Panc1 (cell line): ENCODE results near the gene S1PR3. TPM values are rescaled to one million over a fixed set of nuclear protein-coding genes. Genes with fewer than 3 reads are reported as not detected.

Source experiments
- ATAC-seq: fragments of 200-7000 bp; cut with Tn5 transposase; 2 replicates; pipeline ENCODE4 v1.9.1; 2020; ENCODE audit warnings: mild to moderate bottlenecking, moderate library complexity
- BruUV-seq: library from RNA; stranded (reverse); fragments of 400-500 nt; replicated peaks from 2 replicates; lab custom pipeline; 2021; lab: Mats Ljungman, UMichigan
- CTCF ChIA-PET: fragments of 300-600 bp; sonication (Branson Sonifier 250); formaldehyde crosslinking; loops from one replicate; lab custom pipeline; 2022; ENCODE audit warnings: antibody characterized with exemption; lab: Charles Lee
- POLR2A ChIA-PET: fragments of 300-600 bp; sonication (Branson Sonifier 250); formaldehyde crosslinking; loops from one replicate; lab custom pipeline; 2022; ENCODE audit warnings: antibody characterized with exemption; lab: Charles Lee
- DNase-seq: peaks from one replicate; pipeline ENCODE4 v3.0.0-alpha.2; 2010; ENCODE audit warnings: low read depth, low spot score
- H3K27ac ChIP-seq: 2 replicates; pipeline ENCODE4 v1.5.1; 2011; ENCODE audit warnings: mild to moderate bottlenecking, low read length, inconsistent platforms
- H3K27me3 ChIP-seq: fragments of 200-500 bp; sonication (Bioruptor generic); 2 replicates; pipeline ENCODE4 v1.6.0; 2014; ENCODE audit warnings: low read length, inconsistent platforms; ENCODE audit not compliant: control insufficient read depth, insufficient read depth
- H3K36me3 ChIP-seq: fragments of 200-500 bp; sonication (Bioruptor generic); 2 replicates; pipeline ENCODE4 v1.5.1; 2014; ENCODE audit warnings: inconsistent platforms, mild to moderate bottlenecking, low read length, moderate library complexity; ENCODE audit not compliant: control insufficient read depth, insufficient read depth
- H3K4me1 ChIP-seq: 2 replicates; pipeline ENCODE4 v1.5.1; 2011; ENCODE audit warnings: inconsistent platforms, mild to moderate bottlenecking, low read length, moderate library complexity; ENCODE audit not compliant: control insufficient read depth, insufficient read depth
- H3K4me3 ChIP-seq, 2 experiments: 2 replicates each; pipeline ENCODE4 v1.5.1; 2011 to 2012; ENCODE audit warnings: low read depth in 2 of 2, low read length in 2 of 2, mild to moderate bottlenecking in 2 of 2, inconsistent platforms in 1 of 2, moderate library complexity in 1 of 2
- H3K9me3 ChIP-seq: fragments of 200-500 bp; sonication (Bioruptor generic); 2 replicates; pipeline ENCODE4 v1.5.1; 2014; ENCODE audit warnings: low read depth, mild to moderate bottlenecking, inconsistent platforms, low read length, moderate library complexity; ENCODE audit not compliant: control insufficient read depth, insufficient read depth
- CTCF ChIP-seq: fragments of 450-650 bp; IDR thresholded peaks from 2 replicates; pipeline ENCODE4 v1.5.1; 2017; ENCODE audit warnings: mild to moderate bottlenecking
- POLR2AphosphoS5 ChIP-seq: IDR thresholded peaks from 2 replicates; pipeline ENCODE4 v1.6.1; 2012; ENCODE audit warnings: mild to moderate bottlenecking, low read depth, low read length, moderate library complexity
- REST ChIP-seq, 2 experiments: IDR thresholded peaks; 2 replicates each; pipeline ENCODE4 v1.6.1; 2011 to 2012; ENCODE audit warnings: low read depth in 2 of 2, control low read depth in 1 of 2, low read length in 1 of 2, mild to moderate bottlenecking in 1 of 2, moderate library complexity in 1 of 2; ENCODE audit not compliant: insufficient read depth in 1 of 2
- SIN3A ChIP-seq: IDR thresholded peaks from 2 replicates; pipeline ENCODE4 v1.6.1; 2012; ENCODE audit warnings: low read depth, mild to moderate bottlenecking, low read length, moderate library complexity, borderline replicate concordance; ENCODE audit not compliant: insufficient read depth
- TCF7L2 ChIP-seq: IDR thresholded peaks from 2 replicates; pipeline ENCODE4 v1.6.1; 2011; ENCODE audit warnings: mild to moderate bottlenecking, low read depth, low read length, inconsistent platforms
- in situ Hi-C: cut with HindIII; loops from 2 replicates; pipeline ENCODE4 v1.10.0; 2016; ENCODE audit warnings: low sequenced_read_pairs, low pct_unique_long_range_greater_than_20kb
- intact Hi-C: fragments of 100-400 bp; cut with micrococcal nuclease; formaldehyde crosslinking; loops from one replicate; pipeline ENCODE4 v1.10.0; 2022; ENCODE audit not compliant: unreplicated experiment
- total RNA-seq: library from RNA; stranded (reverse); gene quantifications from one replicate; pipeline ENCODE4 v1.2.1, GENCODE V29; 2021; ENCODE audit not compliant: unreplicated experiment

S1PR3 gene
- total RNA-seq, 1 experiment from 2014 or later, result 8.1 TPM

DNA sequence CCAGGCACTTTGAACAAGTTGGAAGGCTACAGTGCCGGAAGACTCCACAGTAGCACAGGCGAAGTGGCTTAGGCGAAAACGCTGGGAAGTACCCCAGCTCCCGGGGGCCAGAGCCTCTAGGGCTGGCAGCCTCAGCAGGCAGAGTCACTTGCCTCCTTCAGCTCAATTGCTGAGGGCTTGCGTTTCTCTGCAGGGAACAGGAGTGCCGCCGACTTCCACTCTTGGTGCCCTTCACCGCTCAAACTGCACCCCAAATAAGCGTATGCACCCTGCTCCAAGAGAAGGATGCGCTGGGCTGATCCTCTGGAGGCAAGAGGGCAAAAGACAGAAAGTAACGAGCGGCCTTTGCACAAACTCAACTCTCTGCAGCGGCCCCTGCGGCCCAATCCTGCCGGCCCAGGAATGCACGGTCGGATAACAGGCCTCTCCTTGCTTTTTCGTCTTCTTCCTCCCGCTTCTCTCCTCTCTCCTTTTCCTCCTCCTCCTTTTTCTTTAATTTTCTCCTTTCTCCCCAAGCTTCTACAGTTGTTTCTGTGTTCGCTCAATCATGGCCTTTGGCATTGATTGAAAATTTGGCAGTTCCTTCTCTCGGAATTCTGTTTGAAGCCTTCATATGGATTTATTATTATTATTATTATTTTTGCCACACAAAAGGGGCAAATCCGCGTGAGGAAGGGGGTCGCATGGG lies 1.1 kb upstream of the S1PR3 start:
- H3K9me3 ChIP-seq, result no peaks in the 10 kb centered on the region
- no peak overlapping the region for H3K4me3 ChIP-seq
- POLR2A ChIA-PET, result no interaction called here
- TF ChIP-seq TCF7L2 (no peak), REST (IDR thresholded peaks at IDR 0.05; ENCODE audit: insufficient read depth in 1 of 2, low read depth in 2 of 2, low read length in 1 of 2) (no peak), SIN3A (no peak), POLR2AphosphoS5 (no peak), CTCF (no peak)
- H3K4me1 ChIP-seq, result peaks cover 2% of the 10 kb centered on the region
- H3K27ac ChIP-seq, result no peak overlapping the region
- CTCF ChIA-PET, result no interaction called here
- intact Hi-C loops (no loop called here), in situ Hi-C loops (no loop called here)
- no peak for ATAC-seq
- BruUV-seq, result no TSS peak
- H3K27me3 ChIP-seq, result no peaks in the 10 kb centered on the region
- H3K36me3 ChIP-seq, result no peaks in the 10 kb centered on the region
- DNase-seq, result no peak

DNA sequence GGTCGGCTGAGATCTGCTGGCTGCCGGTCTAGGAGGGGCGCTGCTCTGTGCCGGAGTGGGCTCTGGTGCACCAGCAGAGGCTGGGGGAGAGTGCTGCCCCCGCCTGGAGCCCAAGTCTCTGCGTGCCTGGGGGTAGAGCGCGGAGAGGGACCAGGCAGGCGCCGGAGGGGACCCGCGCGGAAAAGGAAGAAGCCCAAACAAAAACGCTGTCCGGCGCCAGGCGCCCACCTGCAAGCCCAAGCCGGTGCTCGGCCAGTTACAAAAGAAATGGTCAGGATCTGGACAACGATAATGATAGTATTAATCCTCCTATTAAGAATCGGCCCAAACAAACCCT lies 571 bp upstream of the S1PR3 start:
- H3K27ac ChIP-seq, result no peak overlapping the region
- no peaks in the 10 kb centered on the region for H3K36me3 ChIP-seq
- in situ Hi-C loops (no loop called here), intact Hi-C loops (no loop called here)
- peak overlapping the region; percentile 59 to 67 for H3K4me3 ChIP-seq
- ChIA-PET CTCF (interaction anchor here (0.6 kb wide), 1 partner anchor 23 kb away, joined by 6 read pairs; no protein-coding TSS in a partner anchor), POLR2A (no interaction called here)
- no peak for DNase-seq
- TF ChIP-seq POLR2AphosphoS5, result no peak
- TF ChIP-seq CTCF, result peak; percentile 26
- no peak; the same call in 1 of the 2 replicates for ATAC-seq
- no TSS peak for BruUV-seq
- peaks cover 2% of the 10 kb centered on the region for H3K4me1 ChIP-seq
- no peaks in the 10 kb centered on the region for H3K27me3 ChIP-seq
- H3K9me3 ChIP-seq, result no peaks in the 10 kb centered on the region
